ENCODE results near the gene GH1.
"Not testable (repeated sequence)": the region's sequence is repeated elsewhere in the genome, so short reads cannot be mapped to it uniquely, and the experiment has no call there.

Gene GH1

GRCh38 chr17:63869491-63870291 is 48.9 kb downstream of the GH1 start:
- DNase-seq (ENCODE audit: low read depth in 1 of 2, low spot score in 1 of 2): not testable (repeated sequence)
